Tibial nerve (tissue), 4 donors: ENCODE results near the gene C1orf226.

Experiments
- CTCF ChIP-seq, 5 experiments: fragments of 200-600 bp in 3 of 5; fragments of 450-650 bp in 2 of 5; sonication (generic) in 3 of 5; IDR thresholded peaks; one replicate each; pipeline ENCODE4 v1.5.1; 2016 to 2019; ENCODE audit warnings: antibody characterized with exemption in 5 of 5, mild to moderate bottlenecking in 3 of 5, moderate library complexity in 2 of 5
- EP300 ChIP-seq, 2 donors: sonication (generic); formaldehyde crosslinking; IDR thresholded peaks; one replicate each; pipeline ENCODE4 v1.6.1; 2017; ENCODE audit warnings: antibody characterized with exemption in 2 of 2, mild to moderate bottlenecking in 1 of 2
- POLR2A ChIP-seq, 2 donors: fragments of 450-650 bp; IDR thresholded peaks; one replicate each; pipeline ENCODE4 v1.6.1; 2017; ENCODE audit warnings: antibody characterized with exemption in 2 of 2, mild to moderate bottlenecking in 2 of 2, moderate library complexity in 2 of 2

- TF ChIP-seq CTCF (IDR thresholded peaks at IDR 0.05) (no peak), POLR2A (IDR thresholded peaks at IDR 0.05) (no peak), EP300 (IDR thresholded peaks at IDR 0.05) (no peak)
Measured at GRCh38 chr1:162347281-162347680, 34.2 kb upstream of the C1orf226 start.
